HS-5 (cell line): ENCODE results near the gene KRTAP3-2.
A peak's percentile ranks its signal among the peaks of the same experiment; 100 is the strongest.

Experiments used
- DNase-seq: peaks from one replicate; pipeline ENCODE4 v3.0.0-alpha.2; 2012; ENCODE audit warnings: low read depth

Gene KRTAP3-2

DNA sequence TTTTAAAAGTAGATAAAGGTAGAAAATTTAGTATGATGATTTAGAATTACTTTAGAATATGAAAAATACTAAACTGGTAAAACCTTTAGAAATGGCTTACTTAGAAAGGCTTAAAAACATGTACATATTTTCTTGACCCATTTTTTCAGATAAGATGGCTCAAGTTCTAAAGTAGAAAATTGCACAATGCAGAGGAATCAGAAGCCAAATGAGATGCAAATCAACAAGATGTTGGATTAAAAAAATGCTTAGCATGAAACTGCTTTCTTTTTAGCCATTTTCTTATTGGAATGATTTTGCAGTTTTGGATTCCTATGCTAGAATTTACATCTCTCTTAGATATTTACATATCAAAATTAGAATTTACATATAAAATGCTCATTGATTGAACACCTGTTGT lies 10.7 kb upstream of the KRTAP3-2 start:
- no peak for DNase-seq

DNA sequence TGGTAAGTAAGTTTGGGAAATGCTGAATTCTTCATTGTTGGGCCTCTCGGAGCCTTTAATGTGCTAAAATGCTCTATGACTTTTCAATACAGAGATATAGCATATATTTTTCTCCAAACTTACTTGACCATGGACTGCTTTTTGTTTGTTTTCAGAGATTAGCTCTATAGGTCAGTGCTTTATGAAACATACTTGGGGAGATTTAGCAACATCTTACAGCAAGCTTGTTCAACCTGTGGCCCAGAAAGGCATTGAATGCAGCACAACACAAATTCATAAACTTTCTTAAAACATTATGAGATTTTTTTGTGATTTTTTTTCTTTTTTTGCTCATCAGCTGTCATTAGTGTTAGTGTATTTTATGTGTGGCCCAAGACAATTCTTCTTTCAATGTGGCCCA lies 10.2 kb upstream of the KRTAP3-2 start:
- DNase-seq, result no peak

DNA sequence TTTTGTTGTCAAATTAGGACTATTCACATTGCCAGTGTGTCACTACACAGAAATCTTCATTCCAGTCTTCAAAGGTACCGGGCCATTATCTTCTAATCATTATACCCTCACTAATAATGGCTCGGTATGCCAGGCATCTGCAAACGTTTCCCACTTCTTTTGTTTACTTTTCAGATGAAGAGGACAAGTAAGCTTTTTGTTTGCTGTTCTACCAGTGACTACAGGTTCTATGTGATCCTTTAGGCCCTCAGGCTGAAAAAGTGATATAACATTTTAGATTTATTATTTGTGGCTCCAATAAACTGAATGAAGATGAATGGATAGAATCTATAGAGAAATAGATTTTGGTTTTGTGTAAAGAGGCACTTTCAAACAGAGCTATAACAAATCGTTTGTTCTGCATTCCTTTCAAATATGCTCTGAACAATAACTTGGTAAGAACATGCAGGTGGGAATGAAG lies 9.6 kb upstream of the KRTAP3-2 start:
- DNase-seq, result no peak

DNA sequence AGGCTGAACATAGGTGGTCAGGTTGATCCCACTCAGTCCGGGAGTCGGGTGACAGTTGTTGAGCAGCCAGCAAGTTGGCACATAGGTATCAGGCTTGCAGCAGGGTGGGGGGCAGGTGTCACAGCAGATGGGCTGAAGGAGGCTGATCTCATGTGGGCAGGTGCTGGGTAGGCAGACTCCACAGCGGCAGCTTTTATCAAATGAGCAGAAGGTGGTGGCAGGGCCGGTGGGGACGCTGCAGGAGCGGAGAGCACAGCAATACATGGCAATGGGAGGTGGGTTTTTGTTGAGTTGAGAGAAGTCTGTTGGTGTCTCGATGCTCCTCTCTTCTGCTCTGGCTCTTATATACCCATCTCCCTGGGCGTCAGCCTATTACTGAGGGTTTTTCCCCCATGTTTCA lies 9.1 kb upstream of the KRTAP3-2 start, which contains the start of gene KRTAP3-1:
KRTAP3-1 (minus strand) TSS at position 318 of the 400 bp plus-strand sequence; CDS start at position 264, 54 bp downstream.
- no peak for DNase-seq

DNA sequence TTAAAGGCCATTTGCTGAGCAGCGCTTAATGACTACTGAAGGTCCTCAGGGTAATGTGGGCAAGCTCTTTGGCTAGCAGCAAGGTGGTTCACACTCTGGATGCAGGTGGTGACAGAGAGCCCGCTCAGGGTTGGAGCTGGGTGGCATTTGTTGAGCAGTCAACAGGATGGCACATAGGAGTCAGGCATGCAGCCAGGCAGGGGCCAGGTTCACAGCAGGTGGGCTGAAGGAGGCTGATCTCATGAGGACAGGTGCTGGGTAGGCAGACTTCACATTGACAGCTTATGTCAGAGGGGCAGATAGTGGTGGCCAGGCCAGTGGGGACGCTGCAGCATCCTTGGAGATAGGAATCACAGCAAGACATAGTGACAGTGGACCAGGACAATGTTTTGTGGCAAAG lies 4.7 kb upstream of the KRTAP3-2 start:
- no peak for DNase-seq

DNA sequence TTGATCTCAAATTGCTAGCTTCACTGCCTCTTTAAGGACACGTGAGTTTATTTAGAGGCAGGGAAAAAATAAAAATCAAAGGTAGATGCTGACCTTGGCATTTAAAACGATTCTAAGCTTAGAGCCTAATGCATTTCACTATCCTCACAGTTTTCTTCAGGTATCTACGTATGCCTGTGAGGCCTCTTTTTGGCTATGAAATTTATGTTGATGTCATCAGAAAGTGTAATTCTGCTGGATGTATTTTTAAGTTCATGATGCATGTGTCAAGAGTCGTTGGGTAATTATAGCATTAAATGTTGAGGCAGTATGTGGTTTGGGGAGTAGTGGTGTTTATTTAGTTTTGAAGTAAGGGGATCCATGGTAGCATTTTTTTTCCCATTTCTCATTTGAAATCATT lies 4.2 kb upstream of the KRTAP3-2 start:
- no peak for DNase-seq

DNA sequence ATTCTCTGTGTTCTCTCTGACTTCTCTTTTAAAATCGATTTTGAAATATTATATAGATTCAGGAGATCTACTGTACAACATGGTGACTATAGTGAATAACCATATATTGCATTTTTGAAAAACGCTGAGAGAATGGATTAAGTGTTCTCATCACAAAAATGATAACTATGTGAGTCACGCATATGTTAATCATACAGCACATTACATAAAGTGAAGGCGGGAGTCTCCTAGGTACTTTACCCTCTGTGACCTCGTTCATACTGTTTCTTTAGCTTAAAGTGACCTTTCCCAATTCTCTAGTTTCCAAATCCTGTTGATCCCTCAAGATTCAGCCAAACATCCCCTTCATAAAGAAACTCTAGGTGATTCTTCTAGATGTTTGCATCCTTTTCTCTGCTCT lies 3.1 kb upstream of the KRTAP3-2 start:
- DNase-seq, result peak; percentile 46

DNA sequence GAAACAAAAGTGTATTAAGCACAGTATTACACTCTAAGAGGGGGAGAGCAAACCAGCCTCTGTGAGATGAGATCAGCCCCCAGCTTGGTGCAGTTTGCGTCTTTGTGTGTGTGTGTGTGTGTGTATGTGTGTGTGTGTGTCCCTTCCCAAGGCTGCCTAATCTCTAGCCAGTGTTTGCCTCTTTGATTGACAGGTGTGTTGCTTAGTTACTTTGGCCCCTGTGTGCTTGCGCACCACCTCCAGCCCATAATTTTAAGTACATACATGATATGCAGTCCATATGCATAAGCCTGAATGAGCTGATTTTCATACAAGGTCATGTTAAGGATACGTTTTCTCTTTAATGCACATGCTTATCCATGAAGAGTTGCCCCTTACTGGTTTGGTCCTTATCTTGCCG lies 2.1 kb upstream of the KRTAP3-2 start:
- no peak for DNase-seq

DNA sequence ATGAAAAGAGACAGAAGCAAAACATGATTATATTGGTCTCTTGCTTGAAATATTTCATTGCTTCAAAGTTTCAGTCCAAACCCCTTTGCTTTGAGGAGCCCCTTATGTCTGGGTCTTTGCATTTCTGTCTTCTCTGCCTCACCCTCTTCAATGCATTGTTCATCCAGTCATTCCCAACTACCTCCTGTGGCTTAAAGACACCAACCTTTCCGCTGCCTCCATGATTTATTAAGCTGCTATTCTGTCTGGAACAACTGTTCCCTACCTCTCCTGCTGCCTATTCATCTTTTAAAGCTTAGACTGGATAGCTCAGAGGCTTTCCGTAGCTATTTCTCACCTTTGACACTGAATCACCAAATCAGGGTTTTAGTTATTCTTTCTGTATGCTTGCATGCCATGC lies 2.3 kb downstream of the KRTAP3-2 start:
- DNase-seq, result no peak

DNA sequence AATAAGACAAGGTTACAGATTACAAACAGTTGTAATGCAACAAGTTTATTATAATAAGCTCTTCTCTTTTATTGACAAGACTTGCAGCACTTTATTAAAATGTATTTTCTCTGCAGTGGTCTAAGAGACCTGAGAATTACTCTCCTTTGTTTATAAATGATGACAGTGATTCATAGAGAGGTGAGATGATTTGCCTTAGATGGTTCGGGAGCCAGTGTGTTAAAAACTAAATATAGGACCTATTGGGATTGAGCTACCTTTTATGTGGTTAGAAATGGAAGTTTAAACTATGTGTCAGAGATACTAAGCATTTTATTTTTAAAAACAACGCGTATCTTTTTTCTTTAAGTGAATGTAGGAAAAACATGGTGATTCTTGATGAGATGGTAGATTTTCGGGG lies 2.9 kb downstream of the KRTAP3-2 start:
- DNase-seq, result no peak

DNA sequence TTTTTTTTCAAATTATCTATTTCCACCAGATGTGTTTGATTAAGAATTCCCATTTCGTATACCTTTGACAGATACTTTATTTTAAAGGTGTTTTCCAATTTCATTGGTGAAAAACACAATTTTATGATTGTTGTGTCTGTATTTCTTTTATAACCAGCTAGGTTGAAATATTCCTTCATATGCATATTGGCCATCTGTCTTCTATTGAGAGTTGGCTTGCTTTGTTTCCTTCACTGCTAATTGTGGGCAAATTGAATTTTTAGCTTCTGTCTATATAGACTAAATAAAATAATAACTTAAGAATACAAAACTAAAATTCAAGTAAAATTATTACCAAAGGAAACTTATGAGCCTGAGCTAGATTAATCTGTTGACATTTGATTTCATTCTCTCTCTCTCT lies 4.6 kb downstream of the KRTAP3-2 start:
- DNase-seq, result no peak

DNA sequence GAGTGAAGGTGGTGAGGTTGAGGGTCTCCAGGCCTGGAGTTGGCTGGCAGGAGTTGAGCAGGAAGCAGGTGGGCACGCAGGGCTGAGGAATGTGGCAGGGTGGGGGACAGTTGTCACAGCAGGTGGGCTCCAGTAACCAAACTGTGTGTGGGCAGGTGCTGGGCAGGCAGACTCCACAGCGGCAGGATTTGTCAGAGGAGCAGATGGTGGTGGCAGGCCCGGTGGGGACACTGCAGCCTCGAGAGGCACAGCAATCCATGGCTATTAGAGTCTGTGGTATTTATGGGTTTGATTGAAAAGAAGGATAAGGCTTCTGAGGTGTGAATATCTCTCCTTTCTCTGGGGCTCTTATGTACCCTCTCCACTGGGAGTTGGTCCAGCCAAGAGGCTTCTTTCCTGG lies 5.9 kb downstream of the KRTAP3-2 start, which contains the start of gene KRTAP3-3:
KRTAP3-3 (minus strand) TSS at position 326 of the 400 bp plus-strand sequence; CDS start at position 259, 67 bp downstream.
- no peak for DNase-seq

DNA sequence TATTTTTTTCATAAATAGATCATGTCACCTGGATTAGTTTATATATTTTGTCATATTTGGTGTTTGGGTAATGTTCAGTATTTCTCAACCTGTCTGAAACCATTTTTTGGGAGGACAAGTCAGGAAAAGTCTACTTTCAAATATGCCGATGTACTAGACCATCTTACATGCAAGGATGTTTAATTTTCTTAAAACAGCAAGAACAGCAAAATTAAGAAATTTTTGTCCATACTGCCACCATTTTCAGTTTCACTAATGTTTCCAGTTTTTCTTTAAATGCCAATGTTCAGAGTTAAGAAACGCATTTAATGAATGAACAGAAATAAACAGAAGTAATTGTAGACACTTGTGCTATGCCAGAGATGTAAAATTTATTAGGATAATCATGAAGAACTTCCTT lies 6.6 kb downstream of the KRTAP3-2 start:
- no peak for DNase-seq

DNA sequence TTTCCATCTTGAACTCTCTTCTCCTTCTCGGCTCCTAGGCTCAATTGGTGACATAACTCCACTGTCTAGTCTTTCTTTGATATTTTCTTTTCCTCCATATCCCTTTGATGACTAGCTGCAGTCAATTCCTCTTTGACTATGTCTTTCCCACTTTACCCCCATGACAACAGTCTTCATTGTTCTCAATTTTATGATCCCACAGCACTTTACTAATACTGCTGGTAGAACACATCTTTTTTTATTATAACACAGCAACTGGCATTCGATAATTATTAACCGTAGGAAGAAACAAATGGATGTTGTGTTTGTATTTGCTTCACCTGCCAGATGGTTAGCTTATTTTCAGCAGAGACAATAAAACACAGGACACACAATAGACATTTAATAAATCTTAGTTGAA lies 7.0 kb downstream of the KRTAP3-2 start:
- DNase-seq, result no peak

DNA sequence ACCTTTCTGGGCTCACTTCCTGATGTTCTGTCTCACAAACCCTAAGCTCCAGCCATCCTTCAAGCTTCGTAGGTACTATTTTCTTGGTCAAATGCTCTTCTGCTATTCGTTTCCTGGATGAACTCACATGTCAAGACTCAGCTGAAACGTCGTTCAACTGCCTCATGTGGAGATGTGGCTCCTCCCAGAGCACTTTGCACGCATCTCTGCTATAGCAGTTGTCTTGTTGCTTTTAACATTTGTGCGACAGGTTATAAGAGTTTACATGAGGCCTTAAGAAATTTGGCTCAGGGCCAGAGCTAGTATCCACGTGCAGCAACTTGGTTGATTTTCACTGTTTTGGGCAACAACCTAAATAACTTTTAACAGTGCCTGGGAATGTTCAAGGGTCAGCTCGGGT lies 12.8 kb downstream of the KRTAP3-2 start:
- DNase-seq, result no peak

DNA sequence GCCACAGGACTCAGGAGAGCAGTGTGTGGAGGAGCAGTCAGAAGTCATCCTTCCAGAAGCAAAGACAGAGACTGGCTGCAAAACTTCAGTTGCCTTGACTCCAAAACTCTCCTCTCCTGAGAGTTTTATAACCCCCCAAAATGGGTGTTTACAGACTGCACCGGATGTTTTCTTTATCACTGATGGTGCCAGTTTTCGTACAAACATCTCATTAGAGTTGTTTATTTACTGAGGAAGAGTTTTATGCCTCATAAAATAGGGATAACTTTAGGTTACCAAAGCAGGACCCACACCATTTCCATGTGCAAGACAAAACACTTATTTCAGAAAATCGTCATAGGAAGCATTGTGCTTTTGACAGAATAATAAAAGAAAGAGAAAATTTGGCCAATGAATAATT lies 15.5 kb downstream of the KRTAP3-2 start, which contains the start of gene KRT40:
KRT40 (minus strand) TSS at position 101 of the 400 bp plus-strand sequence; CDS start at position 48, 53 bp downstream.
- no peak for DNase-seq

DNA sequence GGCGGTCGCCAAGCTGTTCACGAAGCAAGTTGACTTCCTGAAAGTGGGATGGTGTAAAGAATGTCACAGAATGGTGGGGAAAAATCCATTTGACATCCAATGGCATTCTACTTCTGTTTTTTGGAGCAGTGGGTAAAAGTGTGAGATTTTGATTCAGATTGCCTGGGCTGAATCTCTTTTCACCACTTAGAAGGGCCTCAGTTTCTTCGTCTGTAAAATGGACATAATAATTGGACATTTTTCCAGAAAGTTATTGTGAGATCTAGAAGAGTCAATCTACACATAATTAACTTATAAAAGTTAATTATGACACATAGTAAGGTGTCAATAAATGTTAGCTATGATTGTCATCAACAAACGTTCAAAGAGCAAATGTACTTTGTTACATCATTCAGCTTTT lies 18.6 kb downstream of the KRTAP3-2 start:
- DNase-seq, result no peak

DNA sequence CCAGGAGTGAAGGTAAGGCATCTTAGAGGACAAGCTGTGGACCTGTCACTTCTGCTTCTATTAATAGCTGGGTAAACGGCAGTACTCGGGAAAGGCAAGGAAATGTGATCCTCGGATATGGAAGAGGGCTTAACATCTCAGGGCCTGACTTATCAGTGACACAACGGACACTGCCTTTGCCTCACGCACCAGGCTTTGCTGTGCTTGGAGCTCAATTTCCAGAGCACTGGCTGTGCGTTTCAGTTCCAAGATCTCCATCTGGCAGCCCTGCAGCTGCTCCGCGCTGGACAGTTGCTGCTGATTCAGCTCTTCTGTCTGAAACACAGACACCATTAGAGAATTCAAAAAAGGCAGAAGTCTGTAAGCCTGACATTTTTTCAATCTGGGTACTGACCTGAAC lies 19.1 kb downstream of the KRTAP3-2 start:
- DNase-seq, result no peak

DNA sequence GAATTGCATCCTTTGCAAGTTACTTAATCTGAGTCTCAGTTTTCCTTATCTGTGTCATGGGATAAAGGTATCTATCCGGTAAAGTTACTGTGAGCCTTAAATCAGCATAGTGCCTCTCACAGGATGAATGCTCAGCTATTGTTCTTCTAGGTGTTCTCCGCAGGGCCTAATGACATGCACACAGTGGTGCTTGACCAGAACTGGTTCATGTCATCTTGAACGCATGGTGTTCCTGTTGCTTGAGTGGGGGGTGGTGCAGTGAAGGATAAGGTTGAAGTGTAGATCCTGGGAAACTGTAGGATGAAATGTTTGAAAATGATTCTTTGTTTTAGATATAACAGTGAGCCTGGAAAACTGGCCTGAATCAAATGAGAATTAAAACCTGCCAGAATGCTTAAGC lies 19.6 kb downstream of the KRTAP3-2 start:
- no peak for DNase-seq

DNA sequence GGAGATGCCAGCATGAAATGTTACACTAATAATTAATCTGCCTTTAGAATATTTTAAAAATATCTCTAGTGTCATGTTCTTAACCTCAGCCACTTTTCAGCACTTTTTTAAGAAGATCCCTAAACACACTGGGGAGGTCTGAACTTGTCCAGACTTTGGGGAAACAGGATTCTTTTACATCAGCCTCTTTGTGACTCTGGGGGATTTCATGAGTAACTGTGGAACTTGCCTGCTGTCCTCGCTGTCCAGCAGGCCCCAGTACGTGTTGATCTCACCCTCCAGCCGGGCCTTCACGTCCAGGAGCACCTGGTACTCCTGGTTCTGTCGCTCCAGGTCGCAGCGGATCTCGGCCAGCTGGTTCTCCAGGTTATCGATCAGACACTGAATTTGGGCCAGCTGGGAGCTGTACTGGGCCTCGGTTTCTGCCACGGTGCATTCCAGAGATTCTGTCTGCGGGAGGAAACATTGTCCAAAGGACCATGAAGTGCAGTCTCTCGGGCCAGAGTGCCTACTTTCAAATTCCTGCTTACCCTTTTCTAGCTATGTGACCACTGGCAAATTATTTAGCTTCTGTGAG lies 21.0 kb downstream of the KRTAP3-2 start:
- DNase-seq, result no peak

DNA sequence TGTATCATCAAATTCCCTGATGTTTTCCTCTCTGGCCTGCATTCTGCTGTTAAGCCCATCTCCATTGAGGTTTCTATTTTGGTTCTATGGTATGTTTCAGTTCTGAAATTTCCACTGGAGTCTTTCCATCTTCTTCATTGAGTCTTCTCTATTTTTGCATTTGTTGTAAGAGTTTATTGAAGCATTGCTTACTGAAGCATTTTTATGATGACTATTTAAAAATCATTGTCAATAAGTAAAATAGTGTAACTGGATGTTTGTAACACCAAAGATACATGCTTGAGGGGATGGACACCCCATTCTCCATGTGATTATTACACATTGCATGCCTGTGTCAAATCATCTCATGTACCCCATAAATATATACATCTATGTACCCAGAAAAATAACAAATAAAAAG lies 24.2 kb downstream of the KRTAP3-2 start:
- no peak for DNase-seq

DNA sequence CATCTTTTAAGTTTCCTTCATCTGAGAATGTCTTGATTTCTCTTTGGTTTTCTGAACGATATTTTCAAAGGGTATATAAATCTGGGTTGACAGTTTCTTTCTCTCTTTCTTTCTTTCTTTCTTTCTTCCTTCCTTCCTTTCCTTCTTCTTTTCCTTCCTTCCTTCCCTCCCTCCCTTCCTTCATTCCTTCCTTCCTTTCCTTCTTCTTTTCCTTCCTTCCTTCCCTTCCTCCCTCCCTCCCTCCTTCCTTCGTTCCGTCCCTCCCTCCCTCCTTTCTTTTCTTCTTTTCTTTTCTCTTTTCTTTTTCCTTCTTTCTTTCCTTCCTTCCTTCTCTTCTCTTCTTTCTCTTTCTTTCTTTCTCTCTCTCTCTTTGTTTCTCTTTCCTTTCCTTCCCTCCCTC lies 25.3 kb downstream of the KRTAP3-2 start:
- no peak for DNase-seq

DNA sequence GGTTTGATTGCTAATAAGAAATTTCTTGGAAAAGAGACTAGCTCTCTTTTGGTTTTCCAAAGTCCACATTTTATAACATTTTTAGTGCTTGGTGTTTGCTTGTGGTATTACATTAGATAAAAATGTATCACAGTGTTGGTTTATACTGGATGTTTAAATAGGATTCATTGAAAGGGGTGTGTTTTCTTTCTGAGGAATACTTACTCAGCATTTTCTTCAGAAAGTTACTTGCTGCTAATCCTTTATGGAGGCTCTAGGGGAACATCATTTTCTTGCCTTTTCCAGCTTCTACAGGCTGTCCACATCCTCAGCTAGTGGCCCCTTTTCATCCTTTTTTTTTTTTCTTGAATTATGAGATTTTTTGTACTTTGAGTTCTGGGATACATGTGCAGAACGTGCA lies 32.1 kb downstream of the KRTAP3-2 start:
- no peak for DNase-seq

DNA sequence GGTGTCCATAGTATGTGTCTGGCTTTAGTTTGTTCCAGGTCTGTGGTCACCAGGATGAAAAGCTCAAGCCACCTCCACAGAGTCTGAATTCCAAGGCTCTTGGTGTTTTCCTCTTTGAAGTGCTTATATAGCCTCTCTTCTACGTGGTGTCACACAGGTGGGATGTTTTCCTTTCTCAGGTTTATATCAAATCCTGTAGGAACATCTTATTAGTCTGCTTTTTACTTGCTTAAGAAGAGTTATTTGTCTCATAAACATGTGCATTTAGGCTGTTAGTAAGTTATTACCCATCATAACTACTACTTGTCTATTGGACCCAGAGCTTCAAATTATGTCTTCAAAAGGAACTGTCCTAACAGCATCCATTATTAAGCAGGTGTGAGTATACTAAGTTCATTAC lies 32.9 kb downstream of the KRTAP3-2 start, which contains the start of gene KRT39:
KRT39 (minus strand) TSS at position 101 of the 400 bp plus-strand sequence; CDS start at position 9, 92 bp downstream.
- DNase-seq, result no peak
